Neural progenitor cell (in vitro differentiated cells): ENCODE data around the gene LMAN2.
A peak's percentile ranks its signal among the peaks of the same experiment; 100 is the strongest.

Source experiments
- CTCF ChIP-seq: fragments of 200-600 bp; sonication (generic); IDR thresholded peaks from 2 replicates; pipeline ENCODE4 v1.5.1; 2017; ENCODE audit warnings: antibody characterized with exemption, mild to moderate bottlenecking
- EZH2phosphoT487 ChIP-seq: fragments of 200-600 bp; sonication (generic); IDR thresholded peaks from 2 replicates; pipeline ENCODE4 v1.6.1; 2017; ENCODE audit warnings: antibody characterized with exemption

- peak; percentile 65 for TF ChIP-seq CTCF
- TF ChIP-seq EZH2phosphoT487: no peak
Observed at GRCh38 chr5:177368869-177369644, 17.6 kb upstream of the LMAN2 start.
